GM18520 (cell line): Measurements from ENCODE around the gene MTUS2.
"Not testable (repeated sequence)": the region's sequence is repeated elsewhere in the genome, so short reads cannot be mapped to it uniquely, and the experiment has no call there.

Experiments used
- ATAC-seq: cut with Tn5 transposase; IDR thresholded peaks from one replicate; pipeline ENCODE4 v1.9.1; 2021; ENCODE audit not compliant: unreplicated experiment

MTUS2 gene

GRCh38 chr13:29382021-29382420, 561.9 kb downstream of the MTUS2 start:
- no peak for ATAC-seq

- no peak for ATAC-seq
Measured at GRCh38 chr13:29383476-29383875, 563.3 kb downstream of the MTUS2 start.

- no peak for ATAC-seq
Measured at GRCh38 chr13:29384466-29384865, 564.3 kb downstream of the MTUS2 start.

GRCh38 chr13:29384871-29385270, 564.7 kb downstream of the MTUS2 start:
- ATAC-seq = no peak

- no peak for ATAC-seq
Measured at GRCh38 chr13:29386246-29386645, 566.1 kb downstream of the MTUS2 start.

DNA sequence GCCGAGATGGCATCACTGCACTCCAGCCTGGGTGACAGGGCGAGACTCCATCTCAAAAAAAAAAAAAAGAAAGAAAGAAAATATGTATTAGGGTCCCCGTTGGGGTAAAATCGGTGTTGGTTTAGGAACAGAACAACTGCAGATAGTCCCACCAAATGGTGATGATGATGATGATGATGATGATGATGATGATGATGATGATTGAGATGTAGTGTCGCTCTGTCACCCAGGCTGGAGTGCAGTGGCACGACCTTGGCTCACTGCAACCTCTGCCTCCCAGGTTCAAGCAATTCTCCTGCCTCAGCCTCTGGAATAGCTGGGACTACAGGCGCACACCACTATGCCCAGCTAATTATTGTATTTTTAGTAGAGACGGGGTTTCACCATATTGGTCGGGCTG, 570.5 kb downstream of the MTUS2 start:
- ATAC-seq = not testable (repeated sequence)

GRCh38 chr13:29396446-29396845, 576.3 kb downstream of the MTUS2 start:
- no peak for ATAC-seq

- no peak for ATAC-seq
Measured at GRCh38 chr13:29397265-29397664, 577.1 kb downstream of the MTUS2 start.

DNA sequence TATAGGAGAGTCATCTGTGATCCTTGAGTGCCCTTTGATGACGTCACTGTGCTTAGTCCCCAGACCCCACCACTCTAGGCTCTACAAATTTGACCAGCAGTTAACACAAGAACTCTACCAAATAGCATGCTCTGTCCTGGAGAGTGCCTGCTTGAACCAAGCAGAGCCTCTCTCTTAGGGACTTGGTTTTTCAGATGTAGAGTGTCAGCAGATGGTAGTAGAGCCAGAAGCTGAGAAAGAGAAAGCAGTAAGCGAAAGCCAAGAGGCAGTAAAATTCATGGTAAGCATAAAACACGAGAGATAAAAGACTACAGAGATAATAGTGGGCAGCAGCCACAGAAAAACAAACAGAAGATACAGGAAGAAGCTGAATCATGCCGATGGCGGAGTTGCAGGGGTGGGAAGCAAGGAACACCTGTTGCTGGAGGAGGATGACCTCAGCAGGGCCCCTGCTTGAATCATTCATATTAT, 582.1 kb downstream of the MTUS2 start:
- ATAC-seq = no peak

GRCh38 chr13:29405401-29405800, 585.3 kb downstream of the MTUS2 start:
- no peak for ATAC-seq

- ATAC-seq = no peak
Measured at GRCh38 chr13:29411481-29411880, 591.3 kb downstream of the MTUS2 start.

DNA sequence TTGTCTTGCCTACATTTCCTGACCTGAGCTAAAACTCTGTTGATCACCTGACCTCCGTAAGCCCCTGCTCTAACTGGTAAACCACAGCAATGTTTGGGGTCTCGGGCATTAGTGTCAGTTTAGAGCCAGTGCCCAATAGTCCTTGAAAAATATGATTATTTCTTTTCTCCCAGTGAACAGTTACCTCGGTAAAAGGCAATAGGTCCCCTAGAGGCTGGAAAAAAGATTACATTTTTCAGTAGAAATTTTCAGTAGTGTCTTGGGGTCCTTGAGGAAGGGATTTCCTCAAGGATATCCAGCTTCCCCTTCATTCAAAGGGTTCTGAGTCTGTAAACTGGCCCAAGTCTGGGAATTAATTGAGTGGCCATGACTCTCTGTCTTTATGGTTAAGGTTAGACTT, 597.9 kb downstream of the MTUS2 start:
- no peak for ATAC-seq

DNA sequence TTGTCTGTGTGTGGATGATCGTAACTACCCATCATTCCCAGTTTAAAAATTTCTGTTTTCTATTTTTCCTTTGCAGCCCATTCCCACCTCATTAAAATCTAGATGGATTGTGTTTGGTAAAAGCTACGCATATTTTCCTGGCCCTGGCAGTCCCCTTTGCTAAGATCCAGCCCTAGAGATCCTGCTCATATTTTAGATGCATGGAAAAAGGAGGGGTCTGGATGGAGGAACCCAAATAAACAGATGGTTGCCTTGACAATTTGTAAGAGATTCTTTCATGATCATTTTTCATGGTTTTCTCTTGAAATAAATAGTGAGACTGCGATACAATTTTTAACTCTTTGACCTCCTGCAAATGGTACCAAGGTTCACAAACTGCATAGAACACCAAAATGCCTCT, 601.0 kb downstream of the MTUS2 start:
- no peak for ATAC-seq

- no peak for ATAC-seq
Measured at GRCh38 chr13:29422015-29422414, 601.9 kb downstream of the MTUS2 start.

GRCh38 chr13:29423050-29423449, 602.9 kb downstream of the MTUS2 start:
- no peak for ATAC-seq

DNA sequence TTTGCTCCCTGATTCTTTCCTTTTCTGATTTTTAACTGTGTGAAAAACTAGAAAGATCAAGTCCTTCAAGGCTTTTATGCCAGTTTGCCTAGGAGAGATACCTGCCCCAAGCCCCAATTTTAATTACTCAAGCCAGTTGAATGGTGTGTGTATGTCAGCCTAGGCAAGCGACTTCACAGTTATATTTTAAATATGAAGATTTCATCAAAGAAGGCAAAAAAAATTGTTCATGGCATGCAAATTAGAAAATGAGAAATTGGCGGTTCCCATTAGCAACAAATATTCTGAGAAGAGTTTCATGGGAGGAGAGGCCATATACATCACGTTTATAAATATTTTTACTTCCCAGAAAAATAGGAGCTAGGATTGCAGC, 607.8 kb downstream of the MTUS2 start:
- no peak for ATAC-seq

DNA sequence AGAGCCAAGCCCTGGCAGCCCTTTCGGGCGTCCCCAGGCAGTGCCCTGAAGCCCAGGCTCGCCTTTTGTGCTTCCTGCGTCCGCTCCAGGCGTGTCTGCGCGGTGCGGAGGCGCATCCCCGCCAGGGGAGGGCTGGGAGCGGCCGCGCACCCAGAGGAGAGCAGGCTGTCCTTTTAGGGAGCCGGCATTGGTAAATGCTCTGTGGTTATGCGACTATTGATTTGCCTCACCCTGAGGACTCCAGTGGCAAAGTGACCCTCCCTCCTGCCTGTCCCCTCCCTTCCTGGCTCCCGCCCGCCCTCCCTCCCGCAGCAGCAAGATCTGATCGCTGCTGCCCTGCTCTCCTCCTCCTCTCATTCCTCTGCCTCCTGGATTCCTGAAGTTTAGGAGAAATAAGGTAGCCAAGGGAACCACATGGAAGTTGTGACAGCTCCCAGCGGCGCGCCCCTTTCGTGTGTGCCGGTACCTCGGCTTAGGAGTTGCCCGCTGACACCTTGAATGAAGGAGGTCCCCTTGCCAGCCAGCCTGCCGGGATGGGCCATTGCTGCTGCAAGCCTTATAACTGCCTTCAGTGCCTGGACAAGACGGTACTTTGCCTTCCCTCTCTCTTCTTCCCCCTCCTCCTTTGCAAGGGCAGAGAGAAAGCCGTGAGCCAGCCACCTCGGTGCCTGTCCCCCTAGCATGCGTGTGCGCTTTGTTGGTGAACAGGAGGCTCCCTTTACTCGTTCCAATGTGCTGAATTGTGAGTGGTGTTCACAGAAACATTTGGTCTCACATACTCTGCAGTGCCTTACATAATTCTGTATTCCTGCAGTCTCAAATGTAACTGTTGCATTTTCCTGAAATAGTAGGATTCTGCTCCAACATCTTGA, 608.4 kb downstream of the MTUS2 start:
- no peak for ATAC-seq

- no peak for ATAC-seq
Measured at GRCh38 chr13:29429286-29429900, 609.3 kb downstream of the MTUS2 start.

DNA sequence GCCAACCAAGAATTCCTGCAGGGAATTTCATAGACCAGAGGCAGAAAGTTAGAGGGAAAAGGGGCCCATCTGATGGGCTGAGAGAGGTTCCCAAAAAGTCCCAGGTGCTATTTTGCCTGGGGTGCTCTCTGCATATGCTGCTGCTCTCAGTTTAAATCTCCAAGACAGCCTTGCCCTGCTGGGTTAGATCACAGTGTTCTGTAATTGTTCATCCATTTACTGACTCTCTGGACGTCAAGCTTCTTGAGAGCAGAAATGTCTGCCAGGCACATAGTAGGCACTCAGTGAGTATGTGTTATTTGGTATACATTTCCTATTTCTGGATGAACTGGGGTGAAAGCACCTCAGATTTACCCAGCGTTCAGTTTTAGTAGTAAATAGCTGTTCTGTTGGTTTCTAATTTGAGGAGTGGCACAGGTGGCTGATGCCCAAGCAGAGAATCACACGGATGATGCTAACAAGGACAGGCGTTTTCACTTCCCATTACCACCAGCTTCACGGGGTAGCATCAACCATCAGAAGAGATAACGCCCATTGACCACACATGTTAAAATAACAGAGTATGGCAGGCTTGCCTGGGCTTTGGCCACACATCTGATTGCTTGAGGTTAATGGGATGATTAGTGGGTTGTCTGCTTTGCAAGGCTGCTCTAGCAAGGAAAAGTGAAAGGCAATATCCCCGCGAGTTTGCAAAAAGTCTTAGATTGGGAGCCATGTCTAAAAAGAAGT, 614.2 kb downstream of the MTUS2 start:
- ATAC-seq = peak; percentile 53

DNA sequence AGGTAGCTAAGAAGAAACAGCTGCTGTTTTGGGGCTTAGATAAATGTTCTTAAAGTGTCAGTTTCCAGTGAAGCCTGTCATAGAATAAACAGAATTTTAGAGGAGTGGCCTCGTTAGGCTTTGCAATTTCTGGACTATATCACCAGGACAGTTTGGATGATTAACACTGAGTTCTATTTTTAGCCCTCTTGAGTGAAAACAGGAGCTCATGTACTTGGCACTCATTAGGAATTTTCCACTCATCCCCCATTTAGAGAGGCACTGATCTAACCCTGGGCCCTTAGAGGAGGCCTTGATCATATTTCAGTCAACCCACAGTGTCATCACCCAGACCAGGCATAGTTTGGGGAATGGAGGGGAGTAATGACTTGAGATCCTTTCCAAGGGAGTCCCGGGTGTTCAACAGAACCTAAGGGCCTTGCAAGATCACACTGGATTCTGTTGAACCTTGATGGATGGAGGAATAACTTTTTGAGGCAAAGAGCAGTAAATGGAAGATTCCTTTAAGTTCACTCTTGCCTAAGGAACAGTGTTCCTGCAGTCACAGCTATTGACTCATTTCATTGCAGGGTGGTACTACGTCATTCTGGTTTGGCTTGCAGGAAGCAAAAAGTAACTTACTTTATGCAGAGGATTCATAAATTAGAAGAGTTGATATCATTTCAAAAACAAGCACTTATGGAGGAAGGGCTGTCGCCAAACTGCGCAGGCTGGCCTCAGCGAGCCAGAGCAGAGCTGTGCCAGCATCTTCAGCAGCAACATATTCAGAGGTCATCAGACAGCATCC, 615.2 kb downstream of the MTUS2 start:
- no peak for ATAC-seq

- no peak for ATAC-seq
Measured at GRCh38 chr13:29436291-29436690, 616.2 kb downstream of the MTUS2 start.
